Cardiac muscle cell (in vitro differentiated cells and primary cell): ENCODE results near the gene ASS1. TPM values are rescaled to one million over a fixed set of nuclear protein-coding genes. Genes with fewer than 3 reads are reported as not detected.

Source experiments
- DNase-seq, 2 donors: peaks; one replicate each; pipeline versions ENCODE4 v3.0.0 to v3.0.0-alpha.2; 2010 to 2017; ENCODE audit warnings: low read depth in 1 of 2, low spot score in 1 of 2
- H3K27ac ChIP-seq: fragments of 200-600 bp; sonication (generic); 2 replicates; pipeline ENCODE4 v1.5.1; 2016
- H3K27me3 ChIP-seq: fragments of 200-600 bp; sonication (generic); 2 replicates; pipeline ENCODE4 v1.6.0; 2016; ENCODE audit warnings: control low read depth
- H3K36me3 ChIP-seq: fragments of 200-600 bp; sonication (generic); 2 replicates; pipeline ENCODE4 v1.5.1; 2016; ENCODE audit warnings: control low read depth
- H3K4me1 ChIP-seq: fragments of 200-600 bp; sonication (generic); 2 replicates; pipeline ENCODE4 v1.8.1; 2017; ENCODE audit warnings: low read depth, mild to moderate bottlenecking, mixed run types
- H3K4me3 ChIP-seq: fragments of 200-600 bp; sonication (generic); 2 replicates; pipeline ENCODE4 v1.5.1; 2016; ENCODE audit warnings: mild to moderate bottlenecking
- H3K9me3 ChIP-seq: fragments of 200-600 bp; sonication (generic); 2 replicates; pipeline ENCODE4 v1.5.1; 2017; ENCODE audit warnings: low read depth, mild to moderate bottlenecking, control low read depth
- polyA plus RNA-seq: library from polyadenylated mRNA; unstranded; fragments of >200 nt; fragmentation: Nextera tagmentation; extraction: Ambion mirVana; gene quantifications from 2 replicates; pipeline ENCODE4 v1.2.1, GENCODE V29; 2016
- total RNA-seq: library from RNA; depleted of rRNA; stranded (reverse); fragments of >200 nt; gene quantifications from 2 replicates; pipeline ENCODE4 v1.2.3, GENCODE V29; 2016
- TF ChIP-seq, protein P1 (sequence below): IDR thresholded peaks from 2 replicates; pipeline ENCODE4 v1.5.1; 2012; ENCODE audit warnings: low read depth, mild to moderate bottlenecking, low read length

ASS1 gene
- total and polyA plus RNA-seq, 2 experiments from 2014 or later = 59.3 to 83.8 TPM

DNA sequence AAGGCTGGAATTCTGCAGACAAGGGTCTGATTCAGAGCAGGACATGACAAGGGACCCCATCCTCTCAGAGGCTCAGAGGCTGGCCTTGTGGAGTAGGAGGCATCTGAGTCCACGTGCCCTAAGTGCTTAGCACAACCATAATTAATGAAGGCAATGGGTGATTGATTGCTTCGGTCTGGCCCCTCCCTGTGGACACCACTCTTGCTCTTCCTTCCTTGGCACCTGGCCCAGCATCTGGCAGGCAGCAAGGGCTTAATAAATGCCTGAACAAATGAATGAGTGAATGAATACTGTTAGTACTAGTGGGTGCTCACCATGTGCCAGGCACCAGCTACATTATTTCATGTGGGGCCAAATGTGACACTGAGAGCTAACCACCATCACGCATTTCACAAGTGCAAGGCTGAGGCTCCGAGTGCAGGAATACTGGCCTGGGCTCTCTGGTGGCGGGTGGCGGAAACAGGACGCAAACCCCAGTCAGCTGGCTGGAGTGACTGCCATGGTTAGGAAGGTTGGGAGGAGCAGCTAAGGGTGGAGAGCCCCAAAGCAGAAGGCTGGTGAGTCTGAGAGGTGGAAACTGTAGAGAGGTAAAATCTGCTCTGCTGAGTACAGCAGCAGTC lies 53.6 kb downstream of the ASS1 start:
- Histone ChIP-seq H3K27ac (no peak overlapping the region), H3K4me3 (no peak overlapping the region), H3K9me3 (no peaks in the 10 kb centered on the region), H3K27me3 (no peaks in the 10 kb centered on the region), H3K36me3 (no peaks in the 10 kb centered on the region), H3K4me1 (no peaks in the 10 kb centered on the region)
- TF ChIP-seq, protein P1, sequence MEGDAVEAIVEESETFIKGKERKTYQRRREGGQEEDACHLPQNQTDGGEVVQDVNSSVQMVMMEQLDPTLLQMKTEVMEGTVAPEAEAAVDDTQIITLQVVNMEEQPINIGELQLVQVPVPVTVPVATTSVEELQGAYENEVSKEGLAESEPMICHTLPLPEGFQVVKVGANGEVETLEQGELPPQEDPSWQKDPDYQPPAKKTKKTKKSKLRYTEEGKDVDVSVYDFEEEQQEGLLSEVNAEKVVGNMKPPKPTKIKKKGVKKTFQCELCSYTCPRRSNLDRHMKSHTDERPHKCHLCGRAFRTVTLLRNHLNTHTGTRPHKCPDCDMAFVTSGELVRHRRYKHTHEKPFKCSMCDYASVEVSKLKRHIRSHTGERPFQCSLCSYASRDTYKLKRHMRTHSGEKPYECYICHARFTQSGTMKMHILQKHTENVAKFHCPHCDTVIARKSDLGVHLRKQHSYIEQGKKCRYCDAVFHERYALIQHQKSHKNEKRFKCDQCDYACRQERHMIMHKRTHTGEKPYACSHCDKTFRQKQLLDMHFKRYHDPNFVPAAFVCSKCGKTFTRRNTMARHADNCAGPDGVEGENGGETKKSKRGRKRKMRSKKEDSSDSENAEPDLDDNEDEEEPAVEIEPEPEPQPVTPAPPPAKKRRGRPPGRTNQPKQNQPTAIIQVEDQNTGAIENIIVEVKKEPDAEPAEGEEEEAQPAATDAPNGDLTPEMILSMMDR = no peak
- DNase-seq = no peak

- H3K4me3 ChIP-seq = no peak overlapping the region
- no peaks in the 10 kb centered on the region for H3K4me1 ChIP-seq
- no peaks in the 10 kb centered on the region for H3K9me3 ChIP-seq
- no peak overlapping the region for H3K27ac ChIP-seq
- no peak for DNase-seq
- H3K27me3 ChIP-seq = no peaks in the 10 kb centered on the region
- TF ChIP-seq, protein P1 = no peak
- no peaks in the 10 kb centered on the region for H3K36me3 ChIP-seq
Observed at GRCh38 chr9:130498918-130499698, 54.3 kb downstream of the ASS1 start.

GRCh38 chr9:130499804-130500263 lies 55.1 kb downstream of the ASS1 start:
- no peaks in the 10 kb centered on the region for H3K27me3 ChIP-seq
- H3K4me3 ChIP-seq = no peak overlapping the region
- no peak for DNase-seq
- TF ChIP-seq, protein P1 = no peak
- no peak overlapping the region for H3K27ac ChIP-seq
- H3K36me3 ChIP-seq = no peaks in the 10 kb centered on the region
- H3K9me3 ChIP-seq = no peaks in the 10 kb centered on the region
- H3K4me1 ChIP-seq = no peaks in the 10 kb centered on the region

DNA sequence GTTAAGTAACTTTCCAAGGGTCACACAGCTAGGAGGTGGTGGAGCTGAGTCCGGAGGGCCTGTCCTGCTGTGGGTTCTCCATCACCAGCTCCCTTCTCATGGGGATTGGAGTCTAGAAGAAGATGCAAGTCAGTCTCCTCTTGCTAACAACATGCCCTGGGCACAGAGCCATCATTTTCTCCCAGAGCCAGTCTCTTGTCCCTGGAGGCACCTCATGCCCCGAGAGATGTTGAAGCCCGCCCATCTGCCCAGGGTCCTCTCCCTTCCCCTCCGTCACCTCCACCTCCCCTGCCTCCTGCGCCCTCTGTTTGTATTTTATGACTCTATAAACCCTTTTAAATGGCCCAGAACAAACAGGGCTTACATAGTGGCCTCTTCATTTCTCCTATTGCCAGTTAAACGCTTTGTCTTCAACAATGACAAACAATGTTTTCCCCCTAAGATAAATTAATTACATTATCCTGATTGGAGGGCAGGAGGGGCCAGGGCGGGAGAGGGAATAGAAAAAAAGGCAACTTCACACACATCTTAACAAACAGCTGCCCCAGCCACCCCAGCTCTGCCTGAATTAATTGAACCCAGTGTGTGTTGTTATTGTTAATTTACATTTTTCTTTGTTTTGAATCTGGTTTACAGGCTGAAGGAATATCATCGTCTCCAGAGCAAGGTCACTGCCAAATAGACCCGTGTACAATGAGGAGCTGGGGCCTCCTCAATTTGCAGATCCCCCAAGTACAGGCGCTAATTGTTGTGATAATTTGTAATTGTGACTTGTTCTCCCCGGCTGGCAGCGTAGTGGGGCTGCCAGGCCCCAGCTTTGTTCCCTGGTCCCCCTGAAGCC lies 55.8 kb downstream of the ASS1 start:
- Histone ChIP-seq H3K36me3 (no peaks in the 10 kb centered on the region), H3K27ac (no peak overlapping the region), H3K4me3 (no peak overlapping the region), H3K4me1 (no peaks in the 10 kb centered on the region), H3K9me3 (no peaks in the 10 kb centered on the region), H3K27me3 (no peaks in the 10 kb centered on the region)
- TF ChIP-seq, protein P1 = no peak
- DNase-seq = no peak

DNA sequence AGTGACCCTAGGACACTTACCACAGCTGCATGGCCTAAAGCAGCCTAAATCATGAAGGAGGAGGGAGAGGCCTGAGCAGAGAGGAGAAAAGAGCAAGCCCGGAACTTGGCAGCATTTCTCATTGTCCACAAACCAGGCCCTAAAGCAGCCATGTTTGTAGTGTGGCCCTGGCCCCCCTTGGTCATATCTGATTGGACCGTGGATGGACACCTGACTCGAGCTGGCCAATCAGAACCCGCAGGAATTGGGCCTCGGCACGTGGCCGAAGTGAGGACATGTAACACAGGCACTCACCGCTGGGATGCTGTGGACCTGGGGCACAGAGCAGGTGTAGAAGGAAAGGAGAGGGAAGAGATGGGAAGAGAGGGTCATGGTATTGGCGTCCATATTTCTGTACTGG lies 56.9 kb downstream of the ASS1 start:
- H3K4me3 ChIP-seq = no peak overlapping the region
- TF ChIP-seq, protein P1 = no peak
- H3K27me3 ChIP-seq = no peaks in the 10 kb centered on the region
- H3K27ac ChIP-seq = no peak overlapping the region
- no peak for DNase-seq
- no peaks in the 10 kb centered on the region for H3K36me3 ChIP-seq
- no peaks in the 10 kb centered on the region for H3K9me3 ChIP-seq
- no peaks in the 10 kb centered on the region for H3K4me1 ChIP-seq
